ENCODE data around the gene CXCR3.
"Not testable (repeated sequence)": the region's sequence is repeated elsewhere in the genome, so short reads cannot be mapped to it uniquely, and the experiment has no call there.

CXCR3 gene

GRCh38 chrX:71579990-71580380, 38.3 kb downstream of the CXCR3 start:
- Histone ChIP-seq H3K36me3 (ENCODE audit: insufficient read depth, low read length) (peaks cover 4% of the 10 kb centered on the region; the same call in 1 of the 2 replicates), H3K4me1 (ENCODE audit: control insufficient read depth, insufficient read depth, low read length, unreplicated experiment) (no peaks in the 10 kb centered on the region), H3K27ac (ENCODE audit: low read depth, low read length) (no peak overlapping the region), H2AFZ (ENCODE audit: low read length, unreplicated experiment) (no peak overlapping the region), H3K79me2 (ENCODE audit: control insufficient read depth, insufficient read depth, low read length, unreplicated experiment) (no peaks in the 10 kb centered on the region), H3K27me3 (ENCODE audit: insufficient read depth, low read length) (no peaks in the 10 kb centered on the region), H3K4me3 (ENCODE audit: low read depth, low read length) (no peak overlapping the region)

GRCh38 chrX:71579136-71579989, 38.9 kb downstream of the CXCR3 start:
- Histone ChIP-seq H3K27ac (ENCODE audit: low read depth, low read length) (no peak overlapping the region), H3K4me3 (ENCODE audit: low read depth, low read length) (no peak overlapping the region), H3K36me3 (ENCODE audit: insufficient read depth, low read length) (peaks cover 4% of the 10 kb centered on the region; the same call in 1 of the 2 replicates), H3K4me1 (ENCODE audit: control insufficient read depth, insufficient read depth, low read length, unreplicated experiment) (no peaks in the 10 kb centered on the region), H2AFZ (ENCODE audit: low read length, unreplicated experiment) (no peak overlapping the region), H3K79me2 (ENCODE audit: control insufficient read depth, insufficient read depth, low read length, unreplicated experiment) (no peaks in the 10 kb centered on the region), H3K27me3 (ENCODE audit: insufficient read depth, low read length) (no peaks in the 10 kb centered on the region)

GRCh38 chrX:71578253-71579135, 39.8 kb downstream of the CXCR3 start, which contains the start of gene GCNA:
Gene GCNA, plus strand, starts transcription at chrX:71578437. Its CDS starts 2,385 bp downstream, at chrX:71580822.
- no peaks in the 10 kb centered on the region for H3K79me2 ChIP-seq (ENCODE audit: control insufficient read depth, insufficient read depth, low read length, unreplicated experiment)
- no peak within 1 kb of the TSS for H3K4me3 ChIP-seq (ENCODE audit: low read depth, low read length)
- no peak within 1 kb of the TSS for H2AFZ ChIP-seq (ENCODE audit: low read length, unreplicated experiment)
- H3K36me3 ChIP-seq (ENCODE audit: insufficient read depth, low read length), result peaks cover 8% of the 10 kb centered on the region; the same call in 1 of the 2 replicates
- H3K4me1 ChIP-seq (ENCODE audit: control insufficient read depth, insufficient read depth, low read length, unreplicated experiment), result peaks cover 7% of the 10 kb centered on the region
- H3K27ac ChIP-seq (ENCODE audit: low read depth, low read length), result no peak within 1 kb of the TSS
- no peaks in the 10 kb centered on the region for H3K27me3 ChIP-seq (ENCODE audit: insufficient read depth, low read length)

GRCh38 chrX:71577682-71578081, 40.6 kb downstream of the CXCR3 start:
- Histone ChIP-seq H3K79me2 (ENCODE audit: control insufficient read depth, insufficient read depth, low read length, unreplicated experiment) (no peaks in the 10 kb centered on the region), H3K27me3 (ENCODE audit: insufficient read depth, low read length) (no peaks in the 10 kb centered on the region), H2AFZ (ENCODE audit: low read length, unreplicated experiment) (no peak overlapping the region), H3K27ac (ENCODE audit: low read depth, low read length) (no peak overlapping the region), H3K36me3 (ENCODE audit: insufficient read depth, low read length) (peaks cover 15% of the 10 kb centered on the region; the same call in 1 of the 2 replicates), H3K4me3 (ENCODE audit: low read depth, low read length) (no peak overlapping the region), H3K4me1 (ENCODE audit: control insufficient read depth, insufficient read depth, low read length, unreplicated experiment) (peaks cover 7% of the 10 kb centered on the region)

- H3K79me2 ChIP-seq (ENCODE audit: control insufficient read depth, insufficient read depth, low read length, unreplicated experiment), result no peaks in the 10 kb centered on the region
- H3K36me3 ChIP-seq (ENCODE audit: insufficient read depth, low read length), result peaks cover 15% of the 10 kb centered on the region; the same call in 1 of the 2 replicates
- H3K27me3 ChIP-seq (ENCODE audit: insufficient read depth, low read length), result no peaks in the 10 kb centered on the region
- no peak overlapping the region for H3K4me3 ChIP-seq (ENCODE audit: low read depth, low read length)
- H2AFZ ChIP-seq (ENCODE audit: low read length, unreplicated experiment), result no peak overlapping the region
- peaks cover 7% of the 10 kb centered on the region for H3K4me1 ChIP-seq (ENCODE audit: control insufficient read depth, insufficient read depth, low read length, unreplicated experiment)
- no peak overlapping the region for H3K27ac ChIP-seq (ENCODE audit: low read depth, low read length)
Measured at GRCh38 chrX:71573590-71573989, 44.7 kb downstream of the CXCR3 start.

GRCh38 chrX:71571390-71571789, 46.9 kb downstream of the CXCR3 start:
- not testable (repeated sequence) for H3K4me1 ChIP-seq (ENCODE audit: control insufficient read depth, insufficient read depth, low read length, unreplicated experiment); H3K27ac ChIP-seq (ENCODE audit: low read depth, low read length); H3K27me3 ChIP-seq (ENCODE audit: insufficient read depth, low read length); H3K79me2 ChIP-seq (ENCODE audit: control insufficient read depth, insufficient read depth, low read length, unreplicated experiment); H3K4me3 ChIP-seq (ENCODE audit: low read depth, low read length); H2AFZ ChIP-seq (ENCODE audit: low read length, unreplicated experiment)
- H3K36me3 ChIP-seq (ENCODE audit: insufficient read depth, low read length), result peaks cover 22% of the 10 kb centered on the region; the same call in 1 of the 2 replicates

Measured in ACC112 (cell line).